Adrenal gland (tissue), 5 donors: ENCODE results near the gene AGAP1.

Experiments
- POLR2A ChIP-seq, 2 donors: fragments of 450-650 bp; IDR thresholded peaks; one replicate each; pipeline ENCODE4 v1.6.1; 2017; ENCODE audit warnings: antibody characterized with exemption in 2 of 2, mild to moderate bottlenecking in 2 of 2, moderate library complexity in 1 of 2
- TF ChIP-seq, protein P1 (sequence below), 6 experiments: fragments of 450-650 bp in 4 of 6; fragments of 200-600 bp in 2 of 6; sonication (generic) in 1 of 6; IDR thresholded peaks; 1 replicate in 5 of 6; 2 replicates in 1 of 6; pipeline versions ENCODE4 v1.5.1 to v1.8.0; 2016 to 2021; ENCODE audit warnings: antibody characterized with exemption in 6 of 6, mild to moderate bottlenecking in 2 of 6, moderate library complexity in 1 of 6
- donor health status: DM: no; HTN: no; CAD: no.

DNA sequence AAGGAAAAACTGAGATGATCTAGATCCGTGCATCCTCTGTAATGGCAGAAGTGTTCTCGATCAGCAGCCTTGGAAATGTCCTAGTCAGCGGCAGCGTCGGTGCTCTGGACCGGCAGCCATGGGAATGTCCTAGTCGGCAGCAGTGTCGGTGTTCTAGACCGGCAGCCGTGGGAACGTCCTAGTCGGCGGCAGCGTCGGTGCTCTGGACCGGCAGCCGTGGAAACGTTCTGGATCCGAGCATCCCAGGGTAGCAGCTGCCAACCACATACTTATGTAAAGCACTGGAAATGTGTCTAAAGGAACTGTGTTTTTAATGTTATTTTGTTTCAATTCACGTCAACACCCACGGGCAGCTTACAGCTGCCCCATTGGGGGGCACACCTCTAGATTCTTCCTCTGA is 615.6 kb downstream of the AGAP1 start:
- TF ChIP-seq, protein P1, sequence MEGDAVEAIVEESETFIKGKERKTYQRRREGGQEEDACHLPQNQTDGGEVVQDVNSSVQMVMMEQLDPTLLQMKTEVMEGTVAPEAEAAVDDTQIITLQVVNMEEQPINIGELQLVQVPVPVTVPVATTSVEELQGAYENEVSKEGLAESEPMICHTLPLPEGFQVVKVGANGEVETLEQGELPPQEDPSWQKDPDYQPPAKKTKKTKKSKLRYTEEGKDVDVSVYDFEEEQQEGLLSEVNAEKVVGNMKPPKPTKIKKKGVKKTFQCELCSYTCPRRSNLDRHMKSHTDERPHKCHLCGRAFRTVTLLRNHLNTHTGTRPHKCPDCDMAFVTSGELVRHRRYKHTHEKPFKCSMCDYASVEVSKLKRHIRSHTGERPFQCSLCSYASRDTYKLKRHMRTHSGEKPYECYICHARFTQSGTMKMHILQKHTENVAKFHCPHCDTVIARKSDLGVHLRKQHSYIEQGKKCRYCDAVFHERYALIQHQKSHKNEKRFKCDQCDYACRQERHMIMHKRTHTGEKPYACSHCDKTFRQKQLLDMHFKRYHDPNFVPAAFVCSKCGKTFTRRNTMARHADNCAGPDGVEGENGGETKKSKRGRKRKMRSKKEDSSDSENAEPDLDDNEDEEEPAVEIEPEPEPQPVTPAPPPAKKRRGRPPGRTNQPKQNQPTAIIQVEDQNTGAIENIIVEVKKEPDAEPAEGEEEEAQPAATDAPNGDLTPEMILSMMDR (IDR thresholded peaks at IDR 0.05): no peak
- TF ChIP-seq POLR2A (IDR thresholded peaks at IDR 0.05): no peak
